ENCODE results near the gene MRPL38. TPM values are rescaled to one million over a fixed set of nuclear protein-coding genes. Genes with fewer than 3 reads are reported as not detected.

Gene MRPL38
- polyA plus RNA-seq, 1 of the 3 experiments (the other 2 are of a cell fraction): 93.9 TPM

DNA sequence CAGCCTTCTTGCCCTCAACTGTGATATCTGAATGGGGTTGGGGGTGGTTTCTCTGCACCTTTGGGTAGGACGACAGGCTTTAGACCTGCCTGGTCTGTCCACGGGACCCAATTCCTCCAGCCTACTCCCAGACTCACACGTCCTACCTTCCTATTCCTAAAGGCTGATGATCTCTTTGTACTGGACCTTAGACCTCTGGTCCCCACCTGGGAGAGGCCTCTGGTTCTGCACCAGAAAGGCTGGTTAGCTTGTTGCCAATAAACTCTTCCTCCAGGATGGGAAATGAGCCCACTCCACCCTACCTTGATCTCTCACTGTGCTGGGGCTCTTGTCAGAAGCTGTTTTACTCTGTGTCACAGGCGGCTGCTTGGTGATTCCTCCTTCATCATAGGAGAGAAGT, 21.8 kb upstream of the MRPL38 start:
- H4K20me1 ChIP-seq (ENCODE audit: insufficient read depth): no peaks in the 10 kb centered on the region
- TF ChIP-seq FOXM1 (IDR thresholded peaks at IDR 0.05; ENCODE audit: low read depth) (no peak), EZH2phosphoT487 (IDR thresholded peaks at IDR 0.05; ENCODE audit: borderline replicate concordance, low read depth) (no peak), TCF12 (IDR thresholded peaks at IDR 0.05) (no peak)
- H3K9ac ChIP-seq: no peak overlapping the region
- H3K79me2 ChIP-seq (ENCODE audit: insufficient read depth): no peaks in the 10 kb centered on the region
- ChIA-PET POLR2A (interaction anchor here (1.7 kb wide), 1 partner anchor 17 kb away, joined by 4 read pairs; no protein-coding TSS in a partner anchor), CTCF (interaction anchor here (1.1 to 5.7 kb wide), 11 partner anchors 9 to 88 kb away, joined by 3 to 26 read pairs (median 7); partner anchors contain the start of genes CDK3, FBF1 and MRPL38)
- no peaks in the 10 kb centered on the region for H3K9me2 ChIP-seq
- no peaks in the 10 kb centered on the region for H3K27me3 ChIP-seq (ENCODE audit: insufficient read depth)
- H3K4me3 ChIP-seq (ENCODE audit: low read depth in 2 of 2, low read length in 1 of 2): no peak overlapping the region
- peaks cover 10 to 22% of the 10 kb centered on the region in 2 experiments for H3K36me3 ChIP-seq (replicated peaks in 1 of 2; ENCODE audit: control insufficient read depth in 1 of 2, insufficient read depth in 2 of 2, low read length in 1 of 2)
- no peak for DNase-seq
- H3F3A ChIP-seq (replicated peaks; ENCODE audit: insufficient read depth): no peaks in the 10 kb centered on the region
- no peak overlapping the region for H2AFZ ChIP-seq (ENCODE audit: low read depth)
- H3K27ac ChIP-seq (ENCODE audit: low read depth in 2 of 2, low read length in 1 of 2): no peak overlapping the region
- WGBS (ENCODE audit: low lambda C conversion rate): 88% methylated on average over 4 of the region's 4 CpGs
- H3K4me1 ChIP-seq (ENCODE audit: control insufficient read depth in 1 of 2, insufficient read depth in 2 of 2, low read depth in 1 of 2, low read length in 1 of 2): no peaks in the 10 kb centered on the region
- H3K4me2 ChIP-seq: no peak overlapping the region
- no peaks in the 10 kb centered on the region for H3K9me3 ChIP-seq

- Histone ChIP-seq H3K27ac (ENCODE audit: low read depth in 2 of 2, low read length in 1 of 2) (no peak overlapping the region), H3K27me3 (ENCODE audit: insufficient read depth) (no peaks in the 10 kb centered on the region), H3K4me1 (ENCODE audit: control insufficient read depth in 1 of 2, insufficient read depth in 2 of 2, low read depth in 1 of 2, low read length in 1 of 2) (no peaks in the 10 kb centered on the region), H3K79me2 (ENCODE audit: insufficient read depth) (no peaks in the 10 kb centered on the region), H3F3A (replicated peaks; ENCODE audit: insufficient read depth) (no peaks in the 10 kb centered on the region), H3K9me2 (no peaks in the 10 kb centered on the region), H3K4me2 (no peak overlapping the region), H3K9ac (no peak overlapping the region), H3K9me3 (no peaks in the 10 kb centered on the region), H3K36me3 (replicated peaks in 1 of 2; ENCODE audit: control insufficient read depth in 1 of 2, insufficient read depth in 2 of 2, low read length in 1 of 2) (peaks cover 10 to 22% of the 10 kb centered on the region in 2 experiments), H2AFZ (ENCODE audit: low read depth) (no peak overlapping the region), H3K4me3 (ENCODE audit: low read depth in 2 of 2, low read length in 1 of 2) (no peak overlapping the region), H4K20me1 (ENCODE audit: insufficient read depth) (no peaks in the 10 kb centered on the region)
- 94% methylated on average over 11 of the region's 15 CpGs for WGBS (ENCODE audit: low lambda C conversion rate)
- no peak for DNase-seq
- TF ChIP-seq FOXJ3 (CRISPR knock-in tag; IDR thresholded peaks at IDR 0.05) (no peak), FOSL2 (IDR thresholded peaks at IDR 0.05; ENCODE audit: borderline replicate concordance, low read depth) (no peak), NRF1 (IDR thresholded peaks at IDR 0.05; ENCODE audit: low read depth, low read length) (no peak), TEAD4 (IDR thresholded peaks at IDR 0.05; ENCODE audit: borderline replicate concordance, insufficient read depth) (no peak), MXI1 (IDR thresholded peaks at IDR 0.05; ENCODE audit: low read depth, low read length) (no peak), CTCF (IDR thresholded peaks at IDR 0.05) (no peak), GABPA (IDR thresholded peaks at IDR 0.05; ENCODE audit: low read depth) (no peak), YY1 (IDR thresholded peaks at IDR 0.05; ENCODE audit: low read depth) (no peak)
- TF ChIP-seq, protein P1, sequence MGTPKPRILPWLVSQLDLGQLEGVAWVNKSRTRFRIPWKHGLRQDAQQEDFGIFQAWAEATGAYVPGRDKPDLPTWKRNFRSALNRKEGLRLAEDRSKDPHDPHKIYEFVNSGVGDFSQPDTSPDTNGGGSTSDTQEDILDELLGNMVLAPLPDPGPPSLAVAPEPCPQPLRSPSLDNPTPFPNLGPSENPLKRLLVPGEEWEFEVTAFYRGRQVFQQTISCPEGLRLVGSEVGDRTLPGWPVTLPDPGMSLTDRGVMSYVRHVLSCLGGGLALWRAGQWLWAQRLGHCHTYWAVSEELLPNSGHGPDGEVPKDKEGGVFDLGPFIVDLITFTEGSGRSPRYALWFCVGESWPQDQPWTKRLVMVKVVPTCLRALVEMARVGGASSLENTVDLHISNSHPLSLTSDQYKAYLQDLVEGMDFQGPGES (IDR thresholded peaks at IDR 0.05; ENCODE audit: low read depth, low read length): no peak
- ChIA-PET CTCF (interaction anchor here (0.7 to 5.7 kb wide), 11 partner anchors 8 to 107 kb away, joined by 3 to 23 read pairs (median 6); partner anchors contain the start of genes FBF1 and MRPL38), POLR2A (interaction anchor here (0.9 to 1.7 kb wide), 2 partner anchors 10 to 17 kb away, joined by 4 to 5 read pairs; no protein-coding TSS in a partner anchor)
Observed at GRCh38 chr17:75925912-75926311, 21.2 kb upstream of the MRPL38 start.
